ENCODE results near the gene MYH4. TPM values are rescaled to one million over a fixed set of nuclear protein-coding genes. Genes with fewer than 3 reads are reported as not detected.

Gene MYH4
- total and polyA plus RNA-seq, 2 of the 4 experiments (the other 2 are of a cell fraction): not detected

DNA sequence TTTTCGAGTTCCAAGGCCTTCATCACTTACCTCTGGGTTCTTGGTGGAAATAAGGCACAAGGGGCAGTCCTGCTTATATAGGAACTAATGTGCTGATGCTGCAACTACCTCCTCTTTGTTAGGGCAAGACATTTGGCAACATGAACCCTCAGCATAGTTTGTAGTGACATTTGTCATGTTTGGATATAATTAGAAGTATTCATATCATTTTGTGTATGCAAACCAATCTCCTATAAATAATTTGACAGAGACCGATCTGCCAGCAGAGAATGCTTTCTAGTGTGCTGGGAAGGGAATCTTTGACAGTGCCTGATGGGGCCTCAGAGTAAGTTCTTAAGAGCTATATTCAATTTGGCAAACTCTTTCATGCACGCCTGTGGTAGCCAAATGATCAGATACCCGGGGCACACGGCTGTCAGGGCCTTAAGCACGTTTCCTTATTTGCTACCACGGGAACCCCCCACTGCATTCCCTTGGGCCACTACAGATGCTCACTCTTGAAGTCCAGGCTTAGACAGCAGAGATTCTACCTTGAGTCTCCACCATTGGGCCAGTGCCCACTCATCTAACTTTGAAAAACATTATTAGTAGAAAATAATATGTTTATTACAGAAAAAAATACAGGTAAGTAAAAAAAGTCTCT lies 47.3 kb downstream of the MYH4 start, which contains the start of gene MYH8:
Gene MYH8 (minus strand): TSS at position 51 of the 643 bp plus-strand sequence. CDS start 1,723 bp downstream, outside the sequence.
- Histone ChIP-seq H3K79me1 (ENCODE audit: low read depth in 1 of 2, low read length in 2 of 2) (no peaks in the 10 kb centered on the region), H2BK5ac (ENCODE audit: low read depth, low read length, poor library complexity, severe bottlenecking) (no peak within 1 kb of the TSS), H3K56ac (ENCODE audit: extremely low read depth, insufficient read depth, low read length) (no peak within 1 kb of the TSS), H3K4me3 (ENCODE audit: insufficient read depth, low read depth, low read length) (no peak within 1 kb of the TSS), H3K36me3 (ENCODE audit: control insufficient read depth, insufficient read depth, low read length) (no peaks in the 10 kb centered on the region), H3K4me2 (ENCODE audit: low read depth, low read length) (no peak within 1 kb of the TSS), H4K8ac (ENCODE audit: low read depth in 2 of 2, low read length in 2 of 2) (no peak within 1 kb of the TSS), H2AK9ac (replicated peaks; ENCODE audit: low read depth, low read length, poor library complexity) (no peak within 1 kb of the TSS), H2BK20ac (ENCODE audit: low read depth, low read length) (no peak within 1 kb of the TSS), H3K9me3 (ENCODE audit: control insufficient read depth, insufficient read depth, low read length) (no peaks in the 10 kb centered on the region), H4K20me1 (ENCODE audit: insufficient read depth, low read length) (no peaks in the 10 kb centered on the region), H3K9me1 (ENCODE audit: insufficient read depth, low read length) (no peaks in the 10 kb centered on the region), H3K4ac (ENCODE audit: low read depth, low read length) (no peak within 1 kb of the TSS), H3K27me3 (ENCODE audit: control insufficient read depth, insufficient read depth, low read length) (no peaks in the 10 kb centered on the region), H2BK15ac (ENCODE audit: low read depth, low read length) (no peak within 1 kb of the TSS), H4K5ac (ENCODE audit: low read depth, low read length) (no peak within 1 kb of the TSS), H2BK120ac (ENCODE audit: low read depth, low read length) (no peak within 1 kb of the TSS), H3K23ac (ENCODE audit: low read depth, low read length) (no peak within 1 kb of the TSS), H4K91ac (ENCODE audit: insufficient read depth, low read depth, low read length) (no peak within 1 kb of the TSS), H3K18ac (ENCODE audit: low read depth, low read length) (no peak within 1 kb of the TSS), H2AFZ (replicated peaks; ENCODE audit: low read length, poor library complexity) (no peak within 1 kb of the TSS), H3K14ac (replicated peaks; ENCODE audit: low read depth, low read length) (no peak within 1 kb of the TSS), H3K27ac (ENCODE audit: insufficient read depth, low read length) (no peak within 1 kb of the TSS), H2AK5ac (ENCODE audit: low read depth, low read length) (no peak within 1 kb of the TSS), H3K4me1 (ENCODE audit: control insufficient read depth, insufficient read depth, low read length) (no peaks in the 10 kb centered on the region), H3K9ac (ENCODE audit: low read depth, low read length) (no peak within 1 kb of the TSS)
- ChIA-PET CTCF (no interaction called here), POLR2A (ENCODE audit: unreplicated experiment) (no interaction called here)
- TF ChIP-seq, protein P1, sequence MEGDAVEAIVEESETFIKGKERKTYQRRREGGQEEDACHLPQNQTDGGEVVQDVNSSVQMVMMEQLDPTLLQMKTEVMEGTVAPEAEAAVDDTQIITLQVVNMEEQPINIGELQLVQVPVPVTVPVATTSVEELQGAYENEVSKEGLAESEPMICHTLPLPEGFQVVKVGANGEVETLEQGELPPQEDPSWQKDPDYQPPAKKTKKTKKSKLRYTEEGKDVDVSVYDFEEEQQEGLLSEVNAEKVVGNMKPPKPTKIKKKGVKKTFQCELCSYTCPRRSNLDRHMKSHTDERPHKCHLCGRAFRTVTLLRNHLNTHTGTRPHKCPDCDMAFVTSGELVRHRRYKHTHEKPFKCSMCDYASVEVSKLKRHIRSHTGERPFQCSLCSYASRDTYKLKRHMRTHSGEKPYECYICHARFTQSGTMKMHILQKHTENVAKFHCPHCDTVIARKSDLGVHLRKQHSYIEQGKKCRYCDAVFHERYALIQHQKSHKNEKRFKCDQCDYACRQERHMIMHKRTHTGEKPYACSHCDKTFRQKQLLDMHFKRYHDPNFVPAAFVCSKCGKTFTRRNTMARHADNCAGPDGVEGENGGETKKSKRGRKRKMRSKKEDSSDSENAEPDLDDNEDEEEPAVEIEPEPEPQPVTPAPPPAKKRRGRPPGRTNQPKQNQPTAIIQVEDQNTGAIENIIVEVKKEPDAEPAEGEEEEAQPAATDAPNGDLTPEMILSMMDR (conservative IDR thresholded peaks at IDR 0.05; ENCODE audit: low read depth, low read length): no peak
- TF ChIP-seq BHLHE40 (IDR thresholded peaks at IDR 0.05; ENCODE audit: low read depth, low read length) (no peak), POLR2A (IDR thresholded peaks at IDR 0.05; ENCODE audit: low read depth, low read length) (no peak), ELK1 (IDR thresholded peaks at IDR 0.05; ENCODE audit: borderline replicate concordance, low read depth, low read length) (no peak), RCOR1 (IDR thresholded peaks at IDR 0.05; ENCODE audit: insufficient replicate concordance, low read length) (no peak), NFE2L2 (IDR thresholded peaks at IDR 0.05; ENCODE audit: low read depth, low read length) (no peak), RFX5 (IDR thresholded peaks at IDR 0.05; ENCODE audit: low read depth, low read length) (no peak), MAFK (IDR thresholded peaks at IDR 0.05; ENCODE audit: low read depth, low read length) (no peak), CHD1 (IDR thresholded peaks at IDR 0.05; ENCODE audit: low read depth, low read length) (no peak), FOS (IDR thresholded peaks at IDR 0.05; ENCODE audit: low read depth, low read length) (no peak), CEBPB (IDR thresholded peaks at IDR 0.05; ENCODE audit: low read depth, low read length) (no peak), SMC3 (IDR thresholded peaks at IDR 0.05; ENCODE audit: low read depth, low read length) (no peak), MAZ (IDR thresholded peaks at IDR 0.05; ENCODE audit: borderline replicate concordance, low read depth, low read length) (no peak), RAD21 (IDR thresholded peaks at IDR 0.05; ENCODE audit: low read length) (no peak), MXI1 (IDR thresholded peaks at IDR 0.05; ENCODE audit: borderline replicate concordance, low read depth, low read length) (no peak)
- TF ChIP-seq, protein P2, sequence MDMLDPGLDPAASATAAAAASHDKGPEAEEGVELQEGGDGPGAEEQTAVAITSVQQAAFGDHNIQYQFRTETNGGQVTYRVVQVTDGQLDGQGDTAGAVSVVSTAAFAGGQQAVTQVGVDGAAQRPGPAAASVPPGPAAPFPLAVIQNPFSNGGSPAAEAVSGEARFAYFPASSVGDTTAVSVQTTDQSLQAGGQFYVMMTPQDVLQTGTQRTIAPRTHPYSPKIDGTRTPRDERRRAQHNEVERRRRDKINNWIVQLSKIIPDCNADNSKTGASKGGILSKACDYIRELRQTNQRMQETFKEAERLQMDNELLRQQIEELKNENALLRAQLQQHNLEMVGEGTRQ (IDR thresholded peaks at IDR 0.05; ENCODE audit: low read depth, low read length): no peak
- dilution Hi-C loops (cut with HindIII; ENCODE audit: low sequenced_read_pairs, unreplicated experiment): no loop called here
- DNase-seq (no peak), ATAC-seq (ENCODE audit: low read depth) (no peak)
- no CpG with 5 or more reads among the region's 7 CpGs for WGBS, 2 experiments (ENCODE audit: extremely low coverage in 2 of 2, insufficient read length in 1 of 2)
- in situ Hi-C loops (cut with MboI; ENCODE audit: low sequenced_read_pairs): no loop called here
- no TSS peak for BruUV-seq (replicated peaks)
- intact Hi-C loops (cut with micrococcal nuclease): no loop called here
